ENCODE data around the gene THSD4. TPM values are rescaled to one million over a fixed set of nuclear protein-coding genes. Genes with fewer than 3 reads are reported as not detected.

Gene THSD4
- total and polyA plus RNA-seq, 2 of the 4 experiments (the other 2 are of a cell fraction) = 25.5 to 31.1 TPM

GRCh38 chr15:71573599-71573998 lies 458.3 kb downstream of the THSD4 start:
- Histone ChIP-seq H4K5ac (ENCODE audit: low read depth, low read length) (no peak overlapping the region), H4K91ac (ENCODE audit: insufficient read depth, low read depth, low read length) (no peak overlapping the region), H3K9ac (ENCODE audit: low read depth, low read length) (no peak overlapping the region), H3K4me1 (ENCODE audit: control insufficient read depth, insufficient read depth, low read length) (no peaks in the 10 kb centered on the region), H3K18ac (ENCODE audit: low read depth, low read length) (no peak overlapping the region), H2AK9ac (replicated peaks; ENCODE audit: low read depth, low read length, poor library complexity) (no peak overlapping the region), H2AFZ (replicated peaks; ENCODE audit: low read length, poor library complexity) (no peak overlapping the region), H3K27ac (ENCODE audit: insufficient read depth, low read length) (no peak overlapping the region), H4K20me1 (ENCODE audit: insufficient read depth, low read length) (peaks cover 19% of the 10 kb centered on the region; the same call in 1 of the 2 replicates), H3K4me2 (ENCODE audit: low read depth, low read length) (no peak overlapping the region), H2BK5ac (ENCODE audit: low read depth, low read length, poor library complexity, severe bottlenecking) (no peak overlapping the region), H2BK120ac (ENCODE audit: low read depth, low read length) (no peak overlapping the region), H2BK15ac (ENCODE audit: low read depth, low read length) (no peak overlapping the region), H2AK5ac (ENCODE audit: low read depth, low read length) (no peak overlapping the region), H3K79me1 (ENCODE audit: low read depth in 1 of 2, low read length in 2 of 2) (peaks cover 0 to 5% of the 10 kb centered on the region in 2 experiments; a peak in 1 of 4 replicates), H3K56ac (ENCODE audit: extremely low read depth, insufficient read depth, low read length) (no peak overlapping the region), H4K8ac (ENCODE audit: low read depth in 2 of 2, low read length in 2 of 2) (no peak overlapping the region), H2BK20ac (ENCODE audit: low read depth, low read length) (no peak overlapping the region), H3K4me3 (ENCODE audit: insufficient read depth, low read depth, low read length) (no peak overlapping the region), H3K36me3 (ENCODE audit: control insufficient read depth, insufficient read depth, low read length) (no peaks in the 10 kb centered on the region), H3K9me3 (ENCODE audit: control insufficient read depth, insufficient read depth, low read length) (no peaks in the 10 kb centered on the region), H3K27me3 (ENCODE audit: control insufficient read depth, insufficient read depth, low read length) (no peaks in the 10 kb centered on the region), H3K4ac (ENCODE audit: low read depth, low read length) (no peak overlapping the region), H3K23ac (ENCODE audit: low read depth, low read length) (no peak overlapping the region), H3K14ac (replicated peaks; ENCODE audit: low read depth, low read length) (no peak overlapping the region), H3K9me1 (ENCODE audit: insufficient read depth, low read length) (no peaks in the 10 kb centered on the region)
- ChIA-PET POLR2A (ENCODE audit: unreplicated experiment) (no interaction called here), CTCF (interaction anchor here (0.8 kb wide), 1 partner anchor 79 kb away, joined by 3 read pairs; no protein-coding TSS in a partner anchor)
- dilution Hi-C loops (cut with HindIII; ENCODE audit: low sequenced_read_pairs, unreplicated experiment) (no loop called here), in situ Hi-C loops (cut with MboI; ENCODE audit: low sequenced_read_pairs) (no loop called here), intact Hi-C loops (cut with micrococcal nuclease) (no loop called here)
- TF ChIP-seq CEBPB (IDR thresholded peaks at IDR 0.05; ENCODE audit: low read depth, low read length) (no peak), MXI1 (IDR thresholded peaks at IDR 0.05; ENCODE audit: borderline replicate concordance, low read depth, low read length) (no peak), ELK1 (IDR thresholded peaks at IDR 0.05; ENCODE audit: borderline replicate concordance, low read depth, low read length) (no peak), NFE2L2 (IDR thresholded peaks at IDR 0.05; ENCODE audit: low read depth, low read length) (no peak), USF2 (IDR thresholded peaks at IDR 0.05; ENCODE audit: low read depth, low read length) (no peak), RAD21 (IDR thresholded peaks at IDR 0.05; ENCODE audit: low read length) (no peak), POLR2A (IDR thresholded peaks at IDR 0.05; ENCODE audit: low read depth, low read length) (no peak), RFX5 (IDR thresholded peaks at IDR 0.05; ENCODE audit: low read depth, low read length) (no peak), RCOR1 (IDR thresholded peaks at IDR 0.05; ENCODE audit: insufficient replicate concordance, low read length) (no peak), FOS (IDR thresholded peaks at IDR 0.05; ENCODE audit: low read depth, low read length) (no peak), CHD1 (IDR thresholded peaks at IDR 0.05; ENCODE audit: low read depth, low read length) (no peak), BHLHE40 (IDR thresholded peaks at IDR 0.05; ENCODE audit: low read depth, low read length) (no peak), MAZ (IDR thresholded peaks at IDR 0.05; ENCODE audit: borderline replicate concordance, low read depth, low read length) (no peak), MAFK (IDR thresholded peaks at IDR 0.05; ENCODE audit: low read depth, low read length) (no peak), SMC3 (IDR thresholded peaks at IDR 0.05; ENCODE audit: low read depth, low read length) (no peak)
- TF ChIP-seq, protein P1, sequence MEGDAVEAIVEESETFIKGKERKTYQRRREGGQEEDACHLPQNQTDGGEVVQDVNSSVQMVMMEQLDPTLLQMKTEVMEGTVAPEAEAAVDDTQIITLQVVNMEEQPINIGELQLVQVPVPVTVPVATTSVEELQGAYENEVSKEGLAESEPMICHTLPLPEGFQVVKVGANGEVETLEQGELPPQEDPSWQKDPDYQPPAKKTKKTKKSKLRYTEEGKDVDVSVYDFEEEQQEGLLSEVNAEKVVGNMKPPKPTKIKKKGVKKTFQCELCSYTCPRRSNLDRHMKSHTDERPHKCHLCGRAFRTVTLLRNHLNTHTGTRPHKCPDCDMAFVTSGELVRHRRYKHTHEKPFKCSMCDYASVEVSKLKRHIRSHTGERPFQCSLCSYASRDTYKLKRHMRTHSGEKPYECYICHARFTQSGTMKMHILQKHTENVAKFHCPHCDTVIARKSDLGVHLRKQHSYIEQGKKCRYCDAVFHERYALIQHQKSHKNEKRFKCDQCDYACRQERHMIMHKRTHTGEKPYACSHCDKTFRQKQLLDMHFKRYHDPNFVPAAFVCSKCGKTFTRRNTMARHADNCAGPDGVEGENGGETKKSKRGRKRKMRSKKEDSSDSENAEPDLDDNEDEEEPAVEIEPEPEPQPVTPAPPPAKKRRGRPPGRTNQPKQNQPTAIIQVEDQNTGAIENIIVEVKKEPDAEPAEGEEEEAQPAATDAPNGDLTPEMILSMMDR (conservative IDR thresholded peaks at IDR 0.05; ENCODE audit: low read depth, low read length) = no peak
- no peak for DNase-seq
- ATAC-seq (ENCODE audit: low read depth) = no peak
- WGBS, 2 experiments (ENCODE audit: extremely low coverage in 2 of 2, insufficient read length in 1 of 2) = no CpG with 5 or more reads among the region's 2 CpGs
- BruUV-seq (replicated peaks) = no TSS peak

Measured in IMR-90 (cell line).